GM12873 (cell line): ENCODE measurements around the gene KLC3.
A peak's percentile ranks its signal among the peaks of the same experiment; 100 is the strongest.

ENCODE experiments used
- CTCF ChIP-seq: IDR thresholded peaks from 2 replicates; pipeline ENCODE4 v1.5.1; 2012; ENCODE audit warnings: low read depth, mild to moderate bottlenecking, moderate library complexity, low read length, control low read depth; ENCODE audit not compliant: insufficient read depth; ENCODE audit errors: missing control alignments

The KLC3 gene

GRCh38 chr19:45368737-45369340, 28.3 kb downstream of the KLC3 start:
- TF ChIP-seq CTCF: no peak

- TF ChIP-seq CTCF: no peak
These were observed 30.1 kb downstream of the KLC3 start, which contains the start of gene ERCC2 for GRCh38 chr19:45370410-45371204. TSS of gene ERCC2 (minus strand) at chr19:45370573. CDS start at chr19:45370540, 33 bp downstream.

GRCh38 chr19:45376045-45376724, 35.6 kb downstream of the KLC3 start:
- no peak for TF ChIP-seq CTCF

GRCh38 chr19:45380107-45380506, 39.6 kb downstream of the KLC3 start:
- no peak for TF ChIP-seq CTCF

GRCh38 chr19:45382426-45382825, 41.9 kb downstream of the KLC3 start:
- no peak for TF ChIP-seq CTCF

- peak; percentile 12 for TF ChIP-seq CTCF
These were observed 45.1 kb downstream of the KLC3 start for GRCh38 chr19:45385392-45386221.
